WTC11 (cell line): ENCODE measurements around the gene GSK3B. TPM values are rescaled to one million over a fixed set of nuclear protein-coding genes. Genes with fewer than 3 reads are reported as not detected.

ENCODE experiments used
- ATAC-seq: fragments of 200-7000 bp; cut with Tn5 transposase; 2 replicates; pipeline ENCODE4 v1.10.0; 2021; ENCODE audit warnings: mild to moderate bottlenecking, moderate library complexity
- CTCF ChIA-PET: fragments of 300-600 bp; sonication (Branson Sonifier 250); formaldehyde crosslinking; loops from one replicate; lab custom pipeline; 2021; ENCODE audit warnings: antibody characterized with exemption; lab: Charles Lee
- POLR2A ChIA-PET: fragments of 350-600 bp; sonication (Branson Sonifier 250); formaldehyde crosslinking; loops from one replicate; lab custom pipeline; 2021; ENCODE audit warnings: antibody characterized with exemption; lab: Charles Lee
- DNase-seq: peaks from one replicate; pipeline ENCODE4 v3.0.0; 2021; ENCODE audit warnings: low spot score
- H3K27ac Mint-ChIP-seq: 2 replicates; pipeline ENCODE4 v1.8.0; 2021; ENCODE audit warnings: mixed read lengths
- H3K27me3 Mint-ChIP-seq: 2 replicates; pipeline ENCODE4 v1.8.0; 2021; ENCODE audit warnings: low read depth, mild to moderate bottlenecking, moderate library complexity, mixed read lengths
- H3K36me3 Mint-ChIP-seq: 2 replicates; pipeline ENCODE4 v1.8.0; 2021; ENCODE audit warnings: mixed read lengths
- H3K4me1 Mint-ChIP-seq: 2 replicates; pipeline ENCODE4 v1.8.0; 2022; ENCODE audit warnings: mixed read lengths
- H3K4me3 Mint-ChIP-seq: 2 replicates; pipeline ENCODE4 v1.8.0; 2021; ENCODE audit warnings: mild to moderate bottlenecking, moderate library complexity, mixed read lengths
- H3K9me3 Mint-ChIP-seq: 2 replicates; pipeline ENCODE4 v1.8.0; 2021; ENCODE audit warnings: mixed read lengths
- ATF1 ChIP-seq: sonication (generic); formaldehyde crosslinking; IDR thresholded peaks from 2 replicates; pipeline ENCODE4 v1.8.1; 2023; ENCODE audit warnings: mild to moderate bottlenecking, moderate library complexity, missing genetic modification reagents
- CREB1 ChIP-seq: sonication (generic); formaldehyde crosslinking; IDR thresholded peaks from 2 replicates; pipeline ENCODE4 v1.8.0; 2023; ENCODE audit warnings: mild to moderate bottlenecking, missing genetic modification reagents
- ELF4 ChIP-seq: sonication (generic); formaldehyde crosslinking; IDR thresholded peaks from 2 replicates; pipeline ENCODE4 v1.8.1; 2022; ENCODE audit warnings: low read depth, mild to moderate bottlenecking, moderate library complexity, missing genetic modification reagents
- EMX1 ChIP-seq: fragments of 250-450 bp; sonication (Bioruptor Pico); IDR thresholded peaks from 2 replicates; pipeline ENCODE4 v1.8.0; 2021; ENCODE audit warnings: mild to moderate bottlenecking
- FOXJ3 ChIP-seq: sonication (generic); formaldehyde crosslinking; IDR thresholded peaks from 2 replicates; pipeline ENCODE4 v1.9.0; 2021; ENCODE audit warnings: missing genetic modification reagents, mild to moderate bottlenecking, borderline replicate concordance
- FOXP1 ChIP-seq: sonication (generic); formaldehyde crosslinking; IDR thresholded peaks from 2 replicates; pipeline ENCODE4 v1.8.0; 2022; ENCODE audit warnings: missing genetic modification reagents, mild to moderate bottlenecking, moderate library complexity, borderline replicate concordance
- GABPB1 ChIP-seq: sonication (generic); formaldehyde crosslinking; IDR thresholded peaks from 2 replicates; pipeline ENCODE4 v1.8.1; 2023; ENCODE audit warnings: mild to moderate bottlenecking, missing genetic modification reagents
- HMGA2 ChIP-seq: fragments of 250-450 bp; sonication (Bioruptor Pico); IDR thresholded peaks from 2 replicates; pipeline ENCODE4 v1.4.0; 2021; ENCODE audit warnings: mild to moderate bottlenecking, moderate library complexity
- IRF2 ChIP-seq: sonication (generic); formaldehyde crosslinking; IDR thresholded peaks from 2 replicates; pipeline ENCODE4 v1.8.0; 2022; ENCODE audit warnings: low read depth, missing genetic modification reagents, borderline replicate concordance
- JAZF1 ChIP-seq: fragments of 250-450 bp; sonication (Bioruptor Pico); IDR thresholded peaks from 2 replicates; pipeline ENCODE4 v1.9.0; 2021; ENCODE audit warnings: moderate library complexity, mild to moderate bottlenecking, inconsistent platforms
- MXD4 ChIP-seq: fragments of 250-450 bp; sonication (Bioruptor Pico); IDR thresholded peaks from 2 replicates; pipeline ENCODE4 v1.8.0; 2021; ENCODE audit warnings: mild to moderate bottlenecking, moderate library complexity, borderline replicate concordance
- MYBL2 ChIP-seq: sonication (generic); formaldehyde crosslinking; IDR thresholded peaks from 2 replicates; pipeline ENCODE4 v1.8.1; 2023; ENCODE audit warnings: mild to moderate bottlenecking, moderate library complexity, missing genetic modification reagents
- RELA ChIP-seq: sonication (generic); formaldehyde crosslinking; IDR thresholded peaks from 2 replicates; pipeline ENCODE4 v1.8.1; 2022; ENCODE audit warnings: missing genetic modification reagents, mild to moderate bottlenecking, borderline replicate concordance
- RORB ChIP-seq: fragments of 250-450 bp; sonication (Bioruptor Pico); IDR thresholded peaks from 2 replicates; pipeline ENCODE4 v1.9.0; 2021; ENCODE audit warnings: mild to moderate bottlenecking
- SMAD3 ChIP-seq: sonication (generic); formaldehyde crosslinking; IDR thresholded peaks from 2 replicates; pipeline ENCODE4 v1.8.0; 2022; ENCODE audit warnings: missing genetic modification reagents, mild to moderate bottlenecking, borderline replicate concordance
- SMAD4 ChIP-seq: sonication (generic); formaldehyde crosslinking; IDR thresholded peaks from 2 replicates; pipeline ENCODE4 v1.8.0; 2022; ENCODE audit warnings: mild to moderate bottlenecking, missing genetic modification reagents
- SP1 ChIP-seq: sonication (generic); formaldehyde crosslinking; conservative IDR thresholded peaks from 2 replicates; pipeline ENCODE4 v1.8.1; 2022; ENCODE audit warnings: missing genetic modification reagents
- TCF7 ChIP-seq: sonication (generic); formaldehyde crosslinking; IDR thresholded peaks from 2 replicates; pipeline ENCODE4 v1.8.0; 2022; ENCODE audit warnings: mild to moderate bottlenecking, low read depth, missing genetic modification reagents, moderate library complexity
- TEAD1 ChIP-seq: sonication (generic); formaldehyde crosslinking; IDR thresholded peaks from 2 replicates; pipeline ENCODE4 v1.8.0; 2022; ENCODE audit warnings: mild to moderate bottlenecking, missing genetic modification reagents
- TP53 ChIP-seq: sonication (generic); formaldehyde crosslinking; IDR thresholded peaks from 2 replicates; pipeline ENCODE4 v1.8.1; 2023; ENCODE audit warnings: mild to moderate bottlenecking, missing genetic modification reagents
- ZNF138 ChIP-seq: sonication (generic); formaldehyde crosslinking; conservative IDR thresholded peaks from 2 replicates; pipeline ENCODE4 v1.8.1; 2022; ENCODE audit warnings: mild to moderate bottlenecking, moderate library complexity, missing genetic modification reagents
- ZNF219 ChIP-seq: sonication (generic); formaldehyde crosslinking; IDR thresholded peaks from 2 replicates; pipeline ENCODE4 v1.8.0; 2023; ENCODE audit warnings: missing genetic modification reagents, mild to moderate bottlenecking, borderline replicate concordance
- ZNF232 ChIP-seq: sonication (generic); formaldehyde crosslinking; IDR thresholded peaks from 2 replicates; pipeline ENCODE4 v1.8.0; 2022; ENCODE audit warnings: mild to moderate bottlenecking, missing genetic modification reagents
- ZNF263 ChIP-seq: sonication (generic); formaldehyde crosslinking; IDR thresholded peaks from 2 replicates; pipeline ENCODE4 v1.8.1; 2022; ENCODE audit warnings: low read depth, mild to moderate bottlenecking, moderate library complexity, missing genetic modification reagents
- ZNF423 ChIP-seq: fragments of 250-450 bp; sonication (Bioruptor Pico); IDR thresholded peaks from 2 replicates; pipeline ENCODE4 v2.1.2; 2022; ENCODE audit warnings: mild to moderate bottlenecking, moderate library complexity
- ZNF671 ChIP-seq: fragments of 250-450 bp; sonication (Bioruptor Pico); IDR thresholded peaks from 2 replicates; pipeline ENCODE4 v1.8.0; 2021; ENCODE audit warnings: mild to moderate bottlenecking
- total RNA-seq: library from RNA; stranded (reverse); gene quantifications from 3 replicates; pipeline ENCODE4 v1.2.3, GENCODE V29; 2021
- TF ChIP-seq, protein P1 (sequence below): sonication (generic); formaldehyde crosslinking; IDR thresholded peaks from 2 replicates; pipeline ENCODE4 v1.8.0; 2022; ENCODE audit warnings: mild to moderate bottlenecking, missing genetic modification reagents
- TF ChIP-seq, protein P2 (sequence below): sonication (generic); formaldehyde crosslinking; IDR thresholded peaks from 2 replicates; pipeline ENCODE4 v1.8.0; 2022; ENCODE audit warnings: mild to moderate bottlenecking, missing genetic modification reagents
- TF ChIP-seq, protein P3 (sequence below): sonication (generic); formaldehyde crosslinking; IDR thresholded peaks from 2 replicates; pipeline ENCODE4 v1.8.0; 2022; ENCODE audit warnings: mild to moderate bottlenecking, missing genetic modification reagents
- TF ChIP-seq, protein P4 (sequence below): fragments of 250-450 bp; sonication (Bioruptor Pico); IDR thresholded peaks from 2 replicates; pipeline ENCODE4 v1.8.0; 2021; ENCODE audit warnings: mild to moderate bottlenecking
- TF ChIP-seq, protein P5 (sequence below): fragments of 250-450 bp; sonication (Bioruptor Pico); conservative IDR thresholded peaks from 2 replicates; pipeline ENCODE4 v1.9.0; 2021; ENCODE audit warnings: mild to moderate bottlenecking

GSK3B gene
- total RNA-seq, 1 experiment from 2014 or later, result 48.9 TPM

DNA sequence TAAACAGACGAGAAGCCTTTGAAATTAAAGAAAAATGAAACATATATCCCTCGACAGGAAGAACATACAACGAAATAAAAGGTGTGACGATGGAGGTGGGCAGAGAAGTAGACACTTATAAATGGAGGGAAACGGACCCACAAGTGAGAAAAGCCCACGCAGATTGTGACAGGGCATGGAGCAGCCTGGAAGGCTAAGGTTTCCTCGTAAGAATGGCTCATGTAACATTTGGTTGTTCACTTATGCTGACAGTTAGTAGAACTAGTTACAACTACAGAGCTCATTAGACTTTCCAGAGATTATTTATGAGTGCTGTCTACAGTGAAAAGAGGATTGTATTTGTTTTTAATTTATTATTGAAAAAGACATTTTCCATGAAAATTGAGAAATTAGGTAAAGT, 229.8 kb downstream of the GSK3B start:
- Mint-ChIP-seq H3K4me1 (no peaks in the 10 kb centered on the region), H3K27me3 (no peaks in the 10 kb centered on the region), H3K36me3 (peaks cover 25% of the 10 kb centered on the region), H3K27ac (no peak overlapping the region), H3K4me3 (no peak overlapping the region), H3K9me3 (peaks cover 5% of the 10 kb centered on the region; the same call in 1 of the 2 replicates)
- DNase-seq (no peak), ATAC-seq (no peak)
- TF ChIP-seq, protein P1, sequence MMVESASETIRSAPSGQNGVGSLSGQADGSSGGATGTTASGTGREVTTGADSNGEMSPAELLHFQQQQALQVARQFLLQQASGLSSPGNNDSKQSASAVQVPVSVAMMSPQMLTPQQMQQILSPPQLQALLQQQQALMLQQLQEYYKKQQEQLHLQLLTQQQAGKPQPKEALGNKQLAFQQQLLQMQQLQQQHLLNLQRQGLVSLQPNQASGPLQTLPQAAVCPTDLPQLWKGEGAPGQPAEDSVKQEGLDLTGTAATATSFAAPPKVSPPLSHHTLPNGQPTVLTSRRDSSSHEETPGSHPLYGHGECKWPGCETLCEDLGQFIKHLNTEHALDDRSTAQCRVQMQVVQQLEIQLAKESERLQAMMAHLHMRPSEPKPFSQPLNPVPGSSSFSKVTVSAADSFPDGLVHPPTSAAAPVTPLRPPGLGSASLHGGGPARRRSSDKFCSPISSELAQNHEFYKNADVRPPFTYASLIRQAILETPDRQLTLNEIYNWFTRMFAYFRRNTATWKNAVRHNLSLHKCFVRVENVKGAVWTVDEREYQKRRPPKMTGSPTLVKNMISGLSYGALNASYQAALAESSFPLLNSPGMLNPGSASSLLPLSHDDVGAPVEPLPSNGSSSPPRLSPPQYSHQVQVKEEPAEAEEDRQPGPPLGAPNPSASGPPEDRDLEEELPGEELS, result no peak
- TF ChIP-seq RELA (CRISPR knock-in tag), result no peak
- TF ChIP-seq, protein P2, sequence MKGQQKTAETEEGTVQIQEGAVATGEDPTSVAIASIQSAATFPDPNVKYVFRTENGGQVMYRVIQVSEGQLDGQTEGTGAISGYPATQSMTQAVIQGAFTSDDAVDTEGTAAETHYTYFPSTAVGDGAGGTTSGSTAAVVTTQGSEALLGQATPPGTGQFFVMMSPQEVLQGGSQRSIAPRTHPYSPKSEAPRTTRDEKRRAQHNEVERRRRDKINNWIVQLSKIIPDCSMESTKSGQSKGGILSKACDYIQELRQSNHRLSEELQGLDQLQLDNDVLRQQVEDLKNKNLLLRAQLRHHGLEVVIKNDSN (CRISPR knock-in tag), result no peak
- TF ChIP-seq, protein P3, sequence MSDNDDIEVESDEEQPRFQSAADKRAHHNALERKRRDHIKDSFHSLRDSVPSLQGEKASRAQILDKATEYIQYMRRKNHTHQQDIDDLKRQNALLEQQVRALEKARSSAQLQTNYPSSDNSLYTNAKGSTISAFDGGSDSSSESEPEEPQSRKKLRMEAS, result no peak
- TF ChIP-seq TP53 (CRISPR knock-in tag), result no peak
- no peak for TF ChIP-seq GABPB1
- TF ChIP-seq ELF4 (CRISPR knock-in tag), result no peak
- no peak for TF ChIP-seq TCF7 (CRISPR knock-in tag)
- TF ChIP-seq RORB (CRISPR knock-in tag), result no peak
- TF ChIP-seq ZNF423 (CRISPR knock-in tag), result no peak
- TF ChIP-seq MXD4 (CRISPR knock-in tag), result no peak
- TF ChIP-seq, protein P4, sequence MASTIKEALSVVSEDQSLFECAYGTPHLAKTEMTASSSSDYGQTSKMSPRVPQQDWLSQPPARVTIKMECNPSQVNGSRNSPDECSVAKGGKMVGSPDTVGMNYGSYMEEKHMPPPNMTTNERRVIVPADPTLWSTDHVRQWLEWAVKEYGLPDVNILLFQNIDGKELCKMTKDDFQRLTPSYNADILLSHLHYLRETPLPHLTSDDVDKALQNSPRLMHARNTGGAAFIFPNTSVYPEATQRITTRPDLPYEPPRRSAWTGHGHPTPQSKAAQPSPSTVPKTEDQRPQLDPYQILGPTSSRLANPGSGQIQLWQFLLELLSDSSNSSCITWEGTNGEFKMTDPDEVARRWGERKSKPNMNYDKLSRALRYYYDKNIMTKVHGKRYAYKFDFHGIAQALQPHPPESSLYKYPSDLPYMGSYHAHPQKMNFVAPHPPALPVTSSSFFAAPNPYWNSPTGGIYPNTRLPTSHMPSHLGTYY (CRISPR knock-in tag), result no peak
- TF ChIP-seq ZNF232 (CRISPR knock-in tag), result no peak
- no peak for TF ChIP-seq ZNF219 (CRISPR knock-in tag)
- no peak for TF ChIP-seq ZNF671
- no peak for TF ChIP-seq HMGA2 (CRISPR knock-in tag)
- TF ChIP-seq ATF1 (CRISPR knock-in tag), result no peak
- no peak for TF ChIP-seq SMAD4 (CRISPR knock-in tag)
- POLR2A ChIA-PET, result no interaction called here
- CTCF ChIA-PET, result interaction anchor here (1.2 kb wide), 1 partner anchor 176 kb away, joined by 3 read pairs; no protein-coding TSS in a partner anchor

DNA sequence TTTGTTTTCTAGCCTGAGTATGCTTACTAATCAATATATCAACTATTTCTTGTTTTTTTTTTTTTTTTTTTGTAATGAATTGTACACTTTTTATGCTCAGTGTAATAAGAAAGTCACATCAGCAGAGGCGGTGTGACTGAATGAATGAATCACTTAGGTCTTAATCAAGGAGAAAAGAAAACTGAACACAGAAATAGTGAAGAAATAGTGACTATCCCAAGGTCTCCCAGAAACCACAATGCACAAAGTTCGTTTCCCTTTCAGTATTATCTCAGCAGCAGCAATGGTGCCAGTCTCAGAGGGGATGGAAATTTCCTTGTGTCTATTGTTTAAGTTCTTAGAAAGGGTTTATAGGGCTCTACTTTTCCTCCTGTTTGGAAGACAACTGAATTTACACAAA, 231.6 kb downstream of the GSK3B start:
- ATAC-seq, result no peak
- ChIA-PET CTCF (no interaction called here), POLR2A (no interaction called here)
- Mint-ChIP-seq H3K4me1 (no peaks in the 10 kb centered on the region), H3K4me3 (no peak overlapping the region), H3K36me3 (peaks cover 38% of the 10 kb centered on the region), H3K27me3 (no peaks in the 10 kb centered on the region), H3K9me3 (peaks cover 16% of the 10 kb centered on the region), H3K27ac (no peak overlapping the region)
- TF ChIP-seq SMAD3 (CRISPR knock-in tag) (no peak), MYBL2 (CRISPR knock-in tag) (no peak), TEAD1 (CRISPR knock-in tag) (no peak), SP1 (CRISPR knock-in tag) (no peak)
- no peak for DNase-seq

DNA sequence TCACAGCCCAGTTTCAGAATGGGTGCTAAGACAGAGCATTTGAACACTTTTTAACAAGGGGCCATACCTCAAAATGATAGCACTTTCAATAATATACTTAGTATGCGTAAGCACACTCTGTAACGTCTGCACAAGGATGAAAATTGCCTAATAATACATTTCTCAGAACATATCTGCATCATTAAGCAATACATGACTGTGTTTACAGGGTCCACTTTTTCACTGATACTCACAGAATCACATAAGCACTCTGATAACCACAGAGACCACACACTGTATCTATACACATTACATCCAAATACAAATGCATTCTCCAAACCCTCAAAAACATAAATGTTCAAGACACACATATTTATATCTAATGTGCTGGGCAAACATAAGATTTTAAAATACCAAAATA, 232.6 kb downstream of the GSK3B start:
- Mint-ChIP-seq H3K9me3 (peaks cover 24% of the 10 kb centered on the region), H3K36me3 (peaks cover 48% of the 10 kb centered on the region), H3K27me3 (no peaks in the 10 kb centered on the region), H3K27ac (no peak overlapping the region), H3K4me1 (no peaks in the 10 kb centered on the region), H3K4me3 (no peak overlapping the region)
- no peak for ATAC-seq
- ChIA-PET POLR2A (no interaction called here), CTCF (no interaction called here)
- DNase-seq, result no peak
- no peak for TF ChIP-seq FOXJ3
- TF ChIP-seq FOXP1 (CRISPR knock-in tag), result no peak
- TF ChIP-seq IRF2 (CRISPR knock-in tag), result no peak
- TF ChIP-seq, protein P5, sequence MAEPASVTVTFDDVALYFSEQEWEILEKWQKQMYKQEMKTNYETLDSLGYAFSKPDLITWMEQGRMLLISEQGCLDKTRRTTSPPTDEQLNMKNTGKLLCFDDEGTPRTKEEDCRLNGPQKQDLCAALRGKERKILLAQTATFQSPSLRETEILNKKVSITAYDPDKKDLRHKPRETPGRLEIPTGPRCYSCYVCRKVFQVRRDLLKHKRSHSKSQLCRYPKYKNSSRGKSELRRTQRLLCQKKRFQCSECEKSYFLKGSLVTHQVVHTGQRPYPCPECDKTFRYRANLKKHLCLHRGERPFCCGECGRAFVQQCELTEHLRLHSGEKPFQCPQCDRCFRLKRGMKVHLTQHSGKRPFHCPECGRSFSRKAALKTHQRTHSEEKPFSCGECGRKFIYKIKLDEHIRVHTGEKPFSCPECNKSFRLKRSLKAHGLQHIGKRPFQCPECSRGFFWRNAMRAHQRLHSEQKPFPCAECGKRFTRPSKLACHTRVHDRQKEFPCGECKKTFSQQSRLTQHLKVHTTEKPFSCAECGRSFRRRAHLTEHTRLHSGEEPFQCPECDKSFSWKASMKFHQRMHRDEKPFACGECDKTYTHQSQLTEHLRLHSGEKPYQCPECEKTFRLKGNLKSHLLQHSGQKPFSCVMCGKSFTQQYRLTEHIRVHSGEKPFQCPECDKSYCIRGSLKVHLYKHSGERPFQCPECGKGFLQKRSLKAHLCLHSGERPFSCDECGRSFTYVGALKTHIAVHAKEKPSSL (CRISPR knock-in tag), result no peak
- no peak for TF ChIP-seq ZNF138
- TF ChIP-seq RELA (CRISPR knock-in tag), result no peak
- no peak for TF ChIP-seq TP53 (CRISPR knock-in tag)
- TF ChIP-seq EMX1 (CRISPR knock-in tag), result no peak
- no peak for TF ChIP-seq ZNF263 (CRISPR knock-in tag)
- TF ChIP-seq JAZF1 (CRISPR knock-in tag), result no peak
- TF ChIP-seq CREB1 (CRISPR knock-in tag), result no peak
